Measurements from ENCODE around the gene ZMYND15. TPM values are rescaled to one million over a fixed set of nuclear protein-coding genes. Genes with fewer than 3 reads are reported as not detected.

ZMYND15 gene
- total and polyA plus RNA-seq, 2 of the 13 experiments (the other 11 are each of a cell fraction or from before 2014, with no cell fraction given), result 0.24 to 2.7 TPM

GRCh38 chr17:4739122-4740024 lies at the start of gene ZMYND15, which contains the start of gene CXCL16 (continued):
- TF ChIP-seq GTF3A (CRISPR knock-in tag; conservative IDR thresholded peaks at IDR 0.05) (0 out of 2 replicates have a peak, but pooled peaks have one; percentile 64), IRF1 (CRISPR knock-in tag; IDR thresholded peaks at IDR 0.05; ENCODE audit: low read depth) (peak; percentile 79; the same call in 1 of the 2 replicates), RNF219 (CRISPR knock-in tag; IDR thresholded peaks at IDR 0.05) (no peak), CBFB (CRISPR knock-in tag; IDR thresholded peaks at IDR 0.05) (no peak), CENPBD1 (CRISPR knock-in tag; IDR thresholded peaks at IDR 0.05; ENCODE audit: borderline replicate concordance, low read depth) (no peak), ZNF678 (CRISPR knock-in tag; IDR thresholded peaks at IDR 0.05) (0 out of 2 replicates have a peak, but pooled peaks have one; percentile 59), NAIF1 (CRISPR knock-in tag; IDR thresholded peaks at IDR 0.05; ENCODE audit: borderline replicate concordance) (no peak), ZNF639 (CRISPR knock-in tag; conservative IDR thresholded peaks at IDR 0.05) (peak; percentile 46; the same call in 1 of the 2 replicates), NFE2L1 (CRISPR knock-in tag; IDR thresholded peaks at IDR 0.05; ENCODE audit: borderline replicate concordance) (0 out of 2 replicates have a peak, but pooled peaks have one; percentile 20), ZKSCAN8 (CRISPR knock-in tag; IDR thresholded peaks at IDR 0.05; ENCODE audit: borderline replicate concordance) (no peak), RFX1 (IDR thresholded peaks at IDR 0.05) (no peak), HIC2 (CRISPR knock-in tag; IDR thresholded peaks at IDR 0.05; ENCODE audit: low read depth) (no peak; the same call in 1 of the 2 replicates)
- TF ChIP-seq, protein P1, sequence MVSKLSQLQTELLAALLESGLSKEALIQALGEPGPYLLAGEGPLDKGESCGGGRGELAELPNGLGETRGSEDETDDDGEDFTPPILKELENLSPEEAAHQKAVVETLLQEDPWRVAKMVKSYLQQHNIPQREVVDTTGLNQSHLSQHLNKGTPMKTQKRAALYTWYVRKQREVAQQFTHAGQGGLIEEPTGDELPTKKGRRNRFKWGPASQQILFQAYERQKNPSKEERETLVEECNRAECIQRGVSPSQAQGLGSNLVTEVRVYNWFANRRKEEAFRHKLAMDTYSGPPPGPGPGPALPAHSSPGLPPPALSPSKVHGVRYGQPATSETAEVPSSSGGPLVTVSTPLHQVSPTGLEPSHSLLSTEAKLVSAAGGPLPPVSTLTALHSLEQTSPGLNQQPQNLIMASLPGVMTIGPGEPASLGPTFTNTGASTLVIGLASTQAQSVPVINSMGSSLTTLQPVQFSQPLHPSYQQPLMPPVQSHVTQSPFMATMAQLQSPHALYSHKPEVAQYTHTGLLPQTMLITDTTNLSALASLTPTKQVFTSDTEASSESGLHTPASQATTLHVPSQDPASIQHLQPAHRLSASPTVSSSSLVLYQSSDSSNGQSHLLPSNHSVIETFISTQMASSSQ (IDR thresholded peaks at IDR 0.05; ENCODE audit: low read depth), result no peak
- TF ChIP-seq, protein P1 (CRISPR knock-in tag; IDR thresholded peaks at IDR 0.05; ENCODE audit: borderline replicate concordance), result peak; percentile 78; the same call in 1 of the 2 replicates
